Gastrocnemius medialis (tissue), 4 donors: Measurements from ENCODE around the gene TXLNB. TPM values are rescaled to one million over a fixed set of nuclear protein-coding genes. Genes with fewer than 3 reads are reported as not detected.

Experiments used
- ATAC-seq, 2 donors: fragments of 150-250 bp; one replicate each; pipeline ENCODE4 v1.9.1; 2016
- DNase-seq, 2 donors: peaks; one replicate each; pipeline ENCODE4 v3.0.0-alpha.2; 2019
- H3K27ac ChIP-seq, 4 donors: fragments of 200-600 bp; sonication (generic); 1 replicate in 1 of 4; 2 replicates in 3 of 4; pipeline ENCODE4 v1.5.1; 2016 to 2018; ENCODE audit warnings: mild to moderate bottlenecking in 2 of 4, moderate library complexity in 1 of 4
- H3K27me3 ChIP-seq, 3 donors: fragments of 200-600 bp; sonication (generic) in 2 of 3; 1 replicate in 1 of 3; 2 replicates in 2 of 3; pipeline versions ENCODE4 v1.5.1 to v1.6.0; 2016 to 2019; ENCODE audit warnings: mild to moderate bottlenecking in 1 of 3, moderate library complexity in 1 of 3
- H3K36me3 ChIP-seq, 2 donors: fragments of 200-600 bp; sonication (generic) in 1 of 2; one replicate each; pipeline ENCODE4 v1.5.1; 2017 to 2018
- H3K4me1 ChIP-seq, 2 donors: fragments of 200-600 bp; sonication (generic) in 1 of 2; one replicate each; pipeline ENCODE4 v1.5.1; 2016 to 2017; ENCODE audit warnings: mild to moderate bottlenecking in 2 of 2
- H3K4me3 ChIP-seq, 4 donors: fragments of 200-600 bp; sonication (generic) in 3 of 4; 1 replicate in 1 of 4; 2 replicates in 3 of 4; pipeline ENCODE4 v1.5.1; 2016 to 2019; ENCODE audit warnings: mild to moderate bottlenecking in 2 of 4
- H3K9me3 ChIP-seq, 3 donors: fragments of 200-600 bp; sonication (generic) in 2 of 3; 1 replicate in 1 of 3; 2 replicates in 2 of 3; pipeline ENCODE4 v1.5.1; 2016 to 2019
- CTCF ChIP-seq, 5 experiments: fragments of 450-650 bp in 3 of 5; fragments of 200-600 bp in 2 of 5; sonication (generic) in 2 of 5; IDR thresholded peaks in 4 of 5; conservative IDR thresholded peaks in 1 of 5; 1 replicate in 4 of 5; 2 replicates in 1 of 5; pipeline ENCODE4 v1.5.1; 2016 to 2019; ENCODE audit warnings: antibody characterized with exemption in 5 of 5, mild to moderate bottlenecking in 3 of 5, moderate library complexity in 3 of 5
- POLR2A ChIP-seq, 2 donors: fragments of 450-650 bp; IDR thresholded peaks; one replicate each; pipeline ENCODE4 v1.6.1; 2017; ENCODE audit warnings: antibody characterized with exemption in 2 of 2, mild to moderate bottlenecking in 2 of 2, moderate library complexity in 2 of 2
- in situ Hi-C, 4 donors: fragments of 200-750 bp; cut with MboI; loops; one replicate each; pipeline versions ENCODE4 v1.15.0 to v1.8.0; 2017; ENCODE audit warnings: low sequenced_read_pairs in 4 of 4
- intact Hi-C: fragments of 100-400 bp; cut with DNase I; formaldehyde crosslinking; loops from one replicate; pipeline ENCODE4 v1.15.1; 2023; ENCODE audit warnings: low total_unique reads
- total RNA-seq, 4 donors: library from RNA; depleted of rRNA; stranded (reverse); fragments of >200 nt; gene quantifications; one replicate each; pipeline versions ENCODE4 v1.1.0 to v1.2.3, GENCODE V29; 2016

Gene TXLNB
- total RNA-seq, 4 donors from 2014 or later = 58.3 to 197 (median 124) TPM

- Histone ChIP-seq H3K4me1 (peaks cover 37 to 40% of the 10 kb centered on the region in 2 donors), H3K36me3 (peaks cover 0 to 27% of the 10 kb centered on the region in 2 donors), H3K27ac (peak overlapping the region; percentile 16 to 84 (median 82)), H3K27me3 (no peaks in the 10 kb centered on the region), H3K4me3 (no peak overlapping the region), H3K9me3 (no peaks in the 10 kb centered on the region)
- in situ Hi-C loops (loop anchor here in 1 of 4 donors (25.0 kb wide), 1 partner anchor 513 kb away; no protein-coding TSS in a partner anchor), intact Hi-C loops (no loop called here)
- ATAC-seq (no peak), DNase-seq (no peak)
- no peak for TF ChIP-seq CTCF (IDR thresholded peaks at IDR 0.05 in 4 of 5, conservative IDR thresholded peaks at IDR 0.05 in 1 of 5)
- TF ChIP-seq POLR2A (IDR thresholded peaks at IDR 0.05) = no peak
These were observed 42.9 kb downstream of the TXLNB start for GRCh38 chr6:139248911-139249310.

- Histone ChIP-seq H3K4me1 (peaks cover 42 to 51% of the 10 kb centered on the region in 2 donors), H3K27me3 (no peaks in the 10 kb centered on the region), H3K27ac (peak overlapping the region; percentile 0 to 37 (median 18)), H3K9me3 (no peaks in the 10 kb centered on the region), H3K36me3 (peaks cover 0 to 25% of the 10 kb centered on the region in 2 donors), H3K4me3 (no peak overlapping the region)
- DNase-seq (no peak), ATAC-seq (no peak)
- intact Hi-C loops = no loop called here
- TF ChIP-seq CTCF (IDR thresholded peaks at IDR 0.05 in 4 of 5, conservative IDR thresholded peaks at IDR 0.05 in 1 of 5) = no peak
- no peak for TF ChIP-seq POLR2A (IDR thresholded peaks at IDR 0.05)
- in situ Hi-C loops = loop anchor here in 1 of 4 donors (25.0 kb wide), 1 partner anchor 515 kb away; no protein-coding TSS in a partner anchor
These were observed 44.2 kb downstream of the TXLNB start for GRCh38 chr6:139247618-139248017.

GRCh38 chr6:139243536-139243935, 48.3 kb downstream of the TXLNB start:
- intact Hi-C loops = no loop called here
- in situ Hi-C loops = loop anchor here in 1 of 4 donors (25.0 kb wide), 1 partner anchor 519 kb away; no protein-coding TSS in a partner anchor
- Histone ChIP-seq H3K4me3 (no peak overlapping the region), H3K4me1 (peaks cover 30 to 35% of the 10 kb centered on the region in 2 donors), H3K27me3 (no peaks in the 10 kb centered on the region), H3K36me3 (peaks cover 0 to 34% of the 10 kb centered on the region in 2 donors), H3K27ac (peak overlapping the region; percentile 39 to 80 (median 70)), H3K9me3 (no peaks in the 10 kb centered on the region)
- ATAC-seq = peak; percentile 35 to 57
- no peak for DNase-seq
- TF ChIP-seq CTCF (IDR thresholded peaks at IDR 0.05 in 4 of 5, conservative IDR thresholded peaks at IDR 0.05 in 1 of 5) = no peak
- TF ChIP-seq POLR2A (IDR thresholded peaks at IDR 0.05) = no peak

- ATAC-seq = no peak
- Histone ChIP-seq H3K36me3 (peaks cover 0 to 34% of the 10 kb centered on the region in 2 donors), H3K4me1 (peaks cover 30 to 35% of the 10 kb centered on the region in 2 donors), H3K27me3 (no peaks in the 10 kb centered on the region), H3K9me3 (no peaks in the 10 kb centered on the region), H3K27ac (peak overlapping the region; percentile 39 to 80 (median 70)), H3K4me3 (no peak overlapping the region)
- TF ChIP-seq POLR2A (IDR thresholded peaks at IDR 0.05) (no peak), CTCF (IDR thresholded peaks at IDR 0.05 in 4 of 5, conservative IDR thresholded peaks at IDR 0.05 in 1 of 5) (no peak)
- intact Hi-C loops = no loop called here
- no peak for DNase-seq
- in situ Hi-C loops = loop anchor here in 1 of 4 donors (25.0 kb wide), 1 partner anchor 520 kb away; no protein-coding TSS in a partner anchor
These were observed 49.1 kb downstream of the TXLNB start for GRCh38 chr6:139242457-139243240.
